HFF-Myc (cell line): ENCODE data around the gene TK2.
A peak's percentile ranks its signal among the peaks of the same experiment; 100 is the strongest.

ENCODE experiments used
- DNase-seq: peaks from one replicate; pipeline ENCODE4 v3.0.0-alpha.2; 2011; ENCODE audit warnings: low read depth; ENCODE audit errors: extremely low read depth
- H3K4me3 ChIP-seq: replicated peaks from 2 replicates; pipeline ENCODE4 v1.5.1; 2011; ENCODE audit warnings: low read depth, mild to moderate bottlenecking, control low read depth, low read length
- TF ChIP-seq, protein P1 (sequence below): IDR thresholded peaks from 2 replicates; pipeline ENCODE4 v1.5.1; 2012; ENCODE audit warnings: mild to moderate bottlenecking, low read depth, low read length, control low read depth; ENCODE audit errors: missing control alignments

TK2 gene

DNA sequence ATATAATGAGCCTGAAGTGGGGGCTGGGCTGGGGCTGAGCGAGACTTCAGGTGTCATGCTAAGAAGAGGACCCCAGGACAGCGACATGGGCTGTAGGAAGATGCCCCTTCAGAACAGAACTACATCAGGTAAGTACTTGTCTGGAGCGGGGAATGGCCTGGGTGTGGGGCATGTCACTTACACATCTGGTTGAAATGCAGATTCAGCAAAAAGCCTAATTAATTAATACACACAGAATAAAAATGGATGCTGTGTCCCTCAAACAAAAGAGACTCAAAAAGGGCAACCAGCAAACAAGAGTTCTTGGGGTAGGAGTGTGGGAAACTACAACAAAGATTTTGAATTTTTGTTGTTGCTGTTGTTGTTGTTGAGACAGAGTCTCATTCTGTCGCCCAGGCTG is 41.1 kb upstream of the TK2 start:
- TF ChIP-seq, protein P1, sequence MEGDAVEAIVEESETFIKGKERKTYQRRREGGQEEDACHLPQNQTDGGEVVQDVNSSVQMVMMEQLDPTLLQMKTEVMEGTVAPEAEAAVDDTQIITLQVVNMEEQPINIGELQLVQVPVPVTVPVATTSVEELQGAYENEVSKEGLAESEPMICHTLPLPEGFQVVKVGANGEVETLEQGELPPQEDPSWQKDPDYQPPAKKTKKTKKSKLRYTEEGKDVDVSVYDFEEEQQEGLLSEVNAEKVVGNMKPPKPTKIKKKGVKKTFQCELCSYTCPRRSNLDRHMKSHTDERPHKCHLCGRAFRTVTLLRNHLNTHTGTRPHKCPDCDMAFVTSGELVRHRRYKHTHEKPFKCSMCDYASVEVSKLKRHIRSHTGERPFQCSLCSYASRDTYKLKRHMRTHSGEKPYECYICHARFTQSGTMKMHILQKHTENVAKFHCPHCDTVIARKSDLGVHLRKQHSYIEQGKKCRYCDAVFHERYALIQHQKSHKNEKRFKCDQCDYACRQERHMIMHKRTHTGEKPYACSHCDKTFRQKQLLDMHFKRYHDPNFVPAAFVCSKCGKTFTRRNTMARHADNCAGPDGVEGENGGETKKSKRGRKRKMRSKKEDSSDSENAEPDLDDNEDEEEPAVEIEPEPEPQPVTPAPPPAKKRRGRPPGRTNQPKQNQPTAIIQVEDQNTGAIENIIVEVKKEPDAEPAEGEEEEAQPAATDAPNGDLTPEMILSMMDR = no peak
- no peak overlapping the region for H3K4me3 ChIP-seq
- DNase-seq = no peak

GRCh38 chr16:66590322-66590721 is 40.4 kb upstream of the TK2 start:
- no peak for DNase-seq
- TF ChIP-seq, protein P1 = no peak
- H3K4me3 ChIP-seq = no peak overlapping the region

DNA sequence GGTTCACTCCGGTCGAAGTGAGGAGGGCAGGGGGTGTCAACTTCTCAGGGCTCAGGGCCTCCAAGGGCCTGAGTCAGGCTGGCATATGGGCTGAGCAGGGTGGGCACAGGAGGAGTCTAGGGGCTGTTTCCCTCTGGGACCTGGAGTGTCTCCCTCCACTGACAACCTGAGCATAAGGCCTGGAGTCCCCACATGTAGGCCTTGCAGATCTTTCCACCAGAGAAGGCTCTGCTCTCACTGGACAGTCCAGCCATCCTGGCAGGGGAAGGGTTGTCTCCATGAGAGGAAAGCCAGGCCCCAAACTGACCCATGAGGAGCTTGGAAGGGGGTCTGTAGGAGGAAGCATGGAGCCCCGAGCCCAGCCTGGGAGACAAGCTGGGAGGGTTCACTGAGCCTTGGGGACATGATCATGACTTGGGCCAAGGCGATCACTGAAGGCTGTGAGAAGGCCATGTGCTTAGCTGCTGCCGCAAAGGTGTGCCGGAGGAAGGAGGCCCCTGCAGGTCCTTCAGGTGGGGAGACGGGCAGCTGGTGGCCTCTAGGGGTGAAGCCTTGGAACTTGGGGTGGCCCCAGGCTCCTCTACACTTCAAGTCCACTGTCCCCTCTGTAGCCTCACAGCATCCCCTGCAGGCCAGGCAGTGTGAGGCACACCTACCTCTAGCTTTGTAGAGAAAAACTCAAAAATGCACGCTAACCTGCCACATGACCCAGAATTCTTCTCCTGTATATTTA is 39.2 kb upstream of the TK2 start:
- no peak for DNase-seq
- TF ChIP-seq, protein P1 = peak; percentile 62
- no peak overlapping the region for H3K4me3 ChIP-seq

GRCh38 chr16:66587881-66588600 is 38.1 kb upstream of the TK2 start:
- no peak for DNase-seq
- no peak overlapping the region for H3K4me3 ChIP-seq
- TF ChIP-seq, protein P1 = no peak

- TF ChIP-seq, protein P1 = no peak
- no peak overlapping the region for H3K4me3 ChIP-seq
- DNase-seq = no peak
Measured at GRCh38 chr16:66585481-66586239, 35.7 kb upstream of the TK2 start.

DNA sequence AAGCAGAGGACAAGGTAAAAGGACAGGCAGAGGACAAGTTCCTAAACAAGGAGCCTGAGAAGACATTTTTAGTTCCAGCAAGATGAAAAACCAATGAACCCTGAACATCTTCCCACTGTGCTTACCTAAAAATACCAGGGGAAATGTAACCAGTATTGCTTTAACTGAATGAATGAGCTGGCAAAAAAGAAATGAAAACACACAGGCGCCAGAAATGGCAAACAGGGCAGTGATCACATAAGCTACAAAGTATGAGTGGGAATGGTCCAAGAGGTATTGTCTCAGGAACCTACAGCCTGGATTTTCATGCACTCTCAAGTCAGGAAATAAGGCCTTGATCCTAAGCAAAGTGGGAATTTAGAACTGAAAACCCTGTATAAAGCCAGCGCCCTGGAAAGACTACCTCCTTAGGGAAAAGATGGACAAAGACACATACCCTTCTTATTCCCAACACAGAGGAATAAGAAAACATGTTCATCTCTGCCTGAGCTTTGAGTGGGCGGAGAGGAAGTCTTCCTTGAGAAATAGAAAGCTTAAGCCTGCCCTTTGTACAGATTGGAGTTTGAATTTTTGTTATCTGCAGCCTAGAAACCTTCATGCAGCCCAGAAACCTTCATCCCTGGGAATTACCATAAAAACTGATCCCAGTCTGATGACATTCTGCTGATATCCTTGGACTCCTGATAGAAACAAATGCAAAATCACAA is 31.5 kb upstream of the TK2 start:
- H3K4me3 ChIP-seq = no peak overlapping the region
- no peak for DNase-seq
- TF ChIP-seq, protein P1 = no peak
